Neutrophil (primary cell): ENCODE results near the gene TP53I3.
A peak's percentile ranks its signal among the peaks of the same experiment; 100 is the strongest.
"Not testable (repeated sequence)": the region's sequence is repeated elsewhere in the genome, so short reads cannot be mapped to it uniquely, and the experiment has no call there.

Experiments used
- H3K27ac ChIP-seq: fragments of 200-600 bp; sonication (generic); 2 replicates; pipeline ENCODE4 v1.5.1; 2016; ENCODE audit warnings: mild to moderate bottlenecking, moderate library complexity
- H3K27me3 ChIP-seq: fragments of 200-600 bp; sonication (generic); 2 replicates; pipeline ENCODE4 v1.6.0; 2016; ENCODE audit warnings: mild to moderate bottlenecking
- H3K36me3 ChIP-seq: fragments of 200-600 bp; sonication (generic); 2 replicates; pipeline ENCODE4 v1.5.1; 2017
- H3K4me1 ChIP-seq, 2 experiments: fragments of 200-600 bp in 1 of 2; sonication (generic) in 1 of 2; 1 replicate in 1 of 2; 2 replicates in 1 of 2; pipeline versions ENCODE4 v1.5.1 to v1.6.1; 2013 to 2016; ENCODE audit warnings: low read depth in 1 of 2, low read length in 1 of 2, mild to moderate bottlenecking in 1 of 2, moderate library complexity in 1 of 2; ENCODE audit not compliant: control insufficient read depth in 1 of 2, insufficient read depth in 1 of 2
- H3K4me3 ChIP-seq, 2 experiments: fragments of 200-600 bp in 1 of 2; sonication (generic) in 1 of 2; 1 replicate in 1 of 2; 2 replicates in 1 of 2; pipeline ENCODE4 v1.5.1; 2013 to 2016; ENCODE audit warnings: low read depth in 1 of 2, low read length in 1 of 2, mild to moderate bottlenecking in 1 of 2, moderate library complexity in 1 of 2
- H3K9me3 ChIP-seq: fragments of 200-600 bp; sonication (generic); 2 replicates; pipeline ENCODE4 v1.5.1; 2016
- CTCF ChIP-seq: fragments of 200-600 bp; sonication (generic); IDR thresholded peaks from 2 replicates; pipeline ENCODE4 v1.5.1; 2016; ENCODE audit warnings: antibody characterized with exemption

The TP53I3 gene

GRCh38 chr2:24046599-24046929 is 38.1 kb downstream of the TP53I3 start:
- Histone ChIP-seq H3K36me3 (no peaks in the 10 kb centered on the region), H3K27ac (no peak overlapping the region), H3K9me3 (no peaks in the 10 kb centered on the region), H3K4me1 (peaks cover 29 to 31% of the 10 kb centered on the region in 2 experiments), H3K4me3 (peak overlapping the region; percentile 62), H3K27me3 (peaks cover 54% of the 10 kb centered on the region)
- no peak for TF ChIP-seq CTCF

- TF ChIP-seq CTCF = no peak
- no peaks in the 10 kb centered on the region for H3K36me3 ChIP-seq
- H3K27me3 ChIP-seq = peaks cover 46% of the 10 kb centered on the region
- H3K4me3 ChIP-seq = no peak overlapping the region
- no peaks in the 10 kb centered on the region for H3K9me3 ChIP-seq
- H3K4me1 ChIP-seq = peaks cover 29 to 31% of the 10 kb centered on the region in 2 experiments
- no peak overlapping the region for H3K27ac ChIP-seq
Measured at GRCh38 chr2:24045511-24046508, 38.8 kb downstream of the TP53I3 start.

- peaks cover 12 to 15% of the 10 kb centered on the region in 2 experiments for H3K4me1 ChIP-seq
Measured at GRCh38 chr2:24043133-24043532, 41.5 kb downstream of the TP53I3 start.

GRCh38 chr2:24040511-24040910 is 44.1 kb downstream of the TP53I3 start:
- Histone ChIP-seq H3K4me1 (no peaks in the 10 kb centered on the region), H3K36me3 (peaks cover 10% of the 10 kb centered on the region), H3K27ac (no peak overlapping the region), H3K4me3 (no peak overlapping the region), H3K9me3 (no peaks in the 10 kb centered on the region), H3K27me3 (no peaks in the 10 kb centered on the region)
- TF ChIP-seq CTCF = no peak

More at GRCh38 chr2:24043133-24043532, 41.5 kb downstream of the TP53I3 start:
- not testable (repeated sequence) for H3K27ac ChIP-seq, H3K36me3 ChIP-seq, H3K9me3 ChIP-seq, H3K4me3 ChIP-seq
- H3K27me3 ChIP-seq = peaks cover 20% of the 10 kb centered on the region

- TF ChIP-seq CTCF = no peak
- Histone ChIP-seq H3K36me3 (peaks cover 10% of the 10 kb centered on the region), H3K27ac (no peak overlapping the region)
Measured at GRCh38 chr2:24038786-24039499, 45.7 kb downstream of the TP53I3 start.

More at GRCh38 chr2:24038786-24039499, 45.7 kb downstream of the TP53I3 start:
- Histone ChIP-seq H3K4me3 (no peak overlapping the region), H3K9me3 (no peaks in the 10 kb centered on the region), H3K27me3 (no peaks in the 10 kb centered on the region), H3K4me1 (no peaks in the 10 kb centered on the region)
